ENCODE data around the gene PAFAH2.
A peak's percentile ranks its signal among the peaks of the same experiment; 100 is the strongest.
"Not testable (repeated sequence)": the region's sequence is repeated elsewhere in the genome, so short reads cannot be mapped to it uniquely, and the experiment has no call there.

PAFAH2 gene

GRCh38 chr1:26010825-26011224 lies 13.0 kb upstream of the PAFAH2 start:
- DNase-seq (ENCODE audit: low spot score): peak; percentile 76

DNA sequence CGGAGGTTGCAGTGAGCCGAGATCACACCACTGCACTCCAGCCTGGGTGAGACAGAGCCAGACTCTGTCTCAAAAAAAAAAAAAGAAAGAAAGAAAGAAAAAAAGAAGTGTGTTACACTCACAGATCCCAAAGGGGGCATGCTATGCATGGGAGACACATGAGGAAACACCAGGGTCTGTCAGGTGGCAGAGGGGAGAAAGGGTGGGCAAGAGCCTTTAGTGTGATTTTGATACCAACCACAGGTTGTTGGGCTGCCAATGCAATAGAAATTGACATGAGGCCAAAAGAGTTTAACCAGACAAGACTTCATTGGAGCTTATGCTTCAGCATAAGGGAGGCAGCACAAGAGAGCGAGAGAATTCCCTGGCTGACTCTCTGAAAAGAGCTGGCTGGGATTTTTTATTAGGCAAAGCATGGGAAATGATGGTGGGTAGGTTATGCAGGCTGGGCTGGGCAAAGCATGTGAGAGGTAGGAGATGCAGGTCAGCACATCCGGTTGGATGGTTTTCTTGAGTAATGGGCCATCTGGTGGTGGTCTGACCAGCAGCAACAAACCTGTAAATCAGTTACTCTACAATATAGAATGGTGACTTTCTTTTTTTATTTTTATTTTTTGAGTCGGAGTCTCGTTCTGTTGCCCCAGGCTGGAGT lies 12.1 kb upstream of the PAFAH2 start:
- DNase-seq (ENCODE audit: low spot score): peak; percentile 64

GRCh38 chr1:26006710-26007109 lies 8.8 kb upstream of the PAFAH2 start:
- no peak for DNase-seq (ENCODE audit: low spot score)

- no peak for DNase-seq (ENCODE audit: low spot score)
Observed at GRCh38 chr1:26005434-26006105, 7.7 kb upstream of the PAFAH2 start.

DNA sequence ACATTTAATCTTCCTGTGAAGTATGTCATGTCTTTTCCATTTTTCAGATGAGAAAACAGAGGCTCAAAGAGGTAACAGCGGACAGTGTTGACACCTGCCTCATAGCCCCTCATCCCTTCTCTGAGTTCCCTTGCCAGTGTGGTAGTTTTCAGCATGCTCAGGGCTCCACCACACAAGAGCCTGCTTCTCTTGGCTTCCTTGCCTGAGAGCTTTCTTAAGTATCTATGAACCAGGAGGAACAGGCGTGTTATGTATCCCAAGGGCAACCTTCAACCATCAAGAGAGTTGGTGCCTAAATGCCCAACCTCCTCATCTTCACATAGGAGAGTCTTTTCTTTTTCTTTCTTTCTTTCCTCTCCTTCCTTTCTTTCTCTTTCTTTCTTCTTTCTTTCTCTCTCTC lies 5.9 kb upstream of the PAFAH2 start:
- no peak for DNase-seq (ENCODE audit: low spot score)

DNA sequence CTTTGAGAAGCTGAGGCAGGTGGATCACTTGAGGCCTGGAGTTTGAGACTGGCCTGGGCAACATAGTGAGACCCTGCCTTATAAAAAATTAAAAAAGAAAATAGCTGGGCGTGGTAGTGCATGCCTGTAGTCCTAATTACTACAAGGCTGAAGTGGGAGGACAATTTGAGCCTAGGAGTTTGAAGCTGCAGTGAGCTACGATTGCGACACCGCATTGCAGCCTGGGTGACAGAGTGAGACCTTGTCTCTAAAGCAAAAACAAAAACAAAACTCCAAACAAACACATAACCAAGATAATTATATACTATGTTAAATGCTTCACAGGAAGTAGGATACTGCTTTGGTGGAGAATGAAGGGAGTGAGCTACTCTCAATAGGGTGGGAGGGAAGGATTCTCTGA lies 5.4 kb upstream of the PAFAH2 start:
- no peak for DNase-seq (ENCODE audit: low spot score)

DNA sequence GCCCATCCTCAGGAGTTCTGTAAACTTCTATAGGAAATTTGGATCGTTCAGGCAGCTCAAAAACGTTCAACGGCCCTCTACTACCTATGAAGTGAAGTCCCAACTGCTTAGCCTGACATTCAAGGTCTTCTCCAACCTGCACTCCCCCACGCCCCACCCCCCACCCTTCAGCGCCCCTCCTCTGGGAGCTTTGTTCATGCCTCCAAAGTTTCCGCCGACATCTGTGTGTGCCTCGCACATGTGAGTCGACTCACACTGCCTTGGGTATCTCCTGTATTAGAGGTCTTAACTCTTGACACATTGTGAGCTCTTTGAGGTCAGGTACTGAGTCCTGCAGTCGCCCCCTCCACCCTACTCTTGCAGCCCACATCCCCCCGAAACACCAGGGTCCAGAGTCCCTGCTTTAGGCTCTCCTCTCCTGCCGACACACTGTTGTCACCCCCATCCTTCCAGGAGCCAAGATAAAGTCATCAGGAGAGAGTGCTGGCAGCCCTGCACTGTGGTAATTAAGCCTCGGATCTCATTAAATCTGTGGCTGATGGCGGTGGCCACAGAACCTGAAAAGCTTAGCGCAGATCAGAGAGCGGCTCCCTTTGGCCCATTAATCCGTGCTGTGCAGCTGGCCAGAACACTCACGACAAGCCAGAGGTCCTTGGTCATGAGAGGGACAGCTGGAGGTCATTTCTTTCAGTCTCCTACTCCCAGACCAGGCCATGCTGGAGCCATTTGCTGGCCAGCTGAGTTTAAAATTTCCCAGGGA lies 1.4 kb upstream of the PAFAH2 start:
- no peak for DNase-seq (ENCODE audit: low spot score)

- DNase-seq (ENCODE audit: low spot score): no peak
Observed at GRCh38 chr1:25996966-25997827, 666 bp downstream of the PAFAH2 start.

DNA sequence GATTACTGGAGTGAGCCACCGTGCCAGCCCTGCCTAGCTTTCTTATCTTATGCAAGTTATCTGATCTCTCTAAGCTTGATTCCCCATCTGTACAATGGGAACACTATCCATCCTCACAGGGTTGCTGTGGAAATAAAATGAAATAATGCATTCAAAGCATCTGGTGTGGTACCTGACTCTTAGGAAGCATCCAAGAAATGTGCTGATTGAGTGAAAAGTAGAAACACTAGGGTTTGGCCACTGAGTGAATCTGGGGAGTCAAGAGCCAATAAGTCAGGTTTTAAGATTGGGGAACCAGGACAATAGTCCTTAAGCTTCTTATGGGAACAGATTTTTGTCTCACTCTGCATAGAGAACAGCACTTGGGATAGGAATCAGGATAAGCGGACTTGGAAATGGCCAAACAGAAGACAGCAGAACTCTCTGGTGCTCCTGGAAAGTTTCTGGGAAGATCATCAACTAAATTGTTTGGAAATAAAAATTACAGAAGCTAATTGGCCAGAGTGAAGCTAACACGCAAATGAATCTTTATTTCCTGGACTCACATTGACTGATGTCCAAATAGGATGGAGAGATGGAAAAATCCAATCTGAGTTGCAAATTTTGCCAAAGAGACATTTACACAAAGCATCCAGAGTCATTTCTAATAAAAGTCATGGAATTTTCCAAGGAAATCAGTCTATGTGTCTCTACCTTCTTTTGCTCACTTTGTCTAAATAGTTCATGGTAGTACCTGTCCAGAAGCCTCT lies 3.3 kb downstream of the PAFAH2 start:
- no peak for DNase-seq (ENCODE audit: low spot score)

GRCh38 chr1:25993197-25993951 lies 4.5 kb downstream of the PAFAH2 start:
- no peak for DNase-seq (ENCODE audit: low spot score)

- no peak for DNase-seq (ENCODE audit: low spot score)
Observed at GRCh38 chr1:25992689-25993171, 5.1 kb downstream of the PAFAH2 start.

DNA sequence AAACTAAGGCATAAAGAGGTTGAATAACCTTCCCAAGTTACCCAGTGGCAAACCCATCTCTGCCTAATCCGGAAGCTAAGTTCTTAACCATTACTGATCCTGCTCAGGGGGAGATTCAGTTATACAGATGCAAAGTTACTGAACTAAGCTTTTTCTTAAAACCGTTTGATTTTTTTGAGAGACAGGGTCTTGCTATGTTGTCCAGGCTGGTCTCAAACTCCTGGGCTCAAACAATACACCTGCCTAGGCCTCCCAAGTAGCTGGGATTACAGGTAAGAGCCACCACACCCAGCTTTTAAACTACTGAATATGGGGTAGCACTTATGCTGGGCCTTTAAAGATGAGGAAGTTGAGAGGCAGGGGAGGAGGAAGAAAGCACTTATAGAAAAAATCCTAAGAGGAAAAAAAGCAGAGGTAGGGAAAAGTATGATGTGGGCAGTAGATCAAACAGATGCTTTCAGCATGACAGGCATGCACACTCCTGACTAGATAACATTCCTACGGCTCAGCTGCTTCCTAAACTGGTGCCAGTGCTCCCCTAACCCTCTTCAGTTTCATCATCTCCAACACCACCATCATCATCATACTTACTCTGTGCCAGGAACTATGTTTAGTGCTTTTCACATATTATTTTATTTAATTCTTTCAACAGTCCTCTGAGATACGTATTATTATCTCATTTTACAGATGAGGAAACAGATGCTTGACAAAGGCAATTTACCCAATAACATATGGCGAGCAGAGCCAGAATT lies 5.8 kb downstream of the PAFAH2 start:
- no peak for DNase-seq (ENCODE audit: low spot score)

- DNase-seq (ENCODE audit: low spot score): no peak
Observed at GRCh38 chr1:25990702-25991395, 7.0 kb downstream of the PAFAH2 start.

DNA sequence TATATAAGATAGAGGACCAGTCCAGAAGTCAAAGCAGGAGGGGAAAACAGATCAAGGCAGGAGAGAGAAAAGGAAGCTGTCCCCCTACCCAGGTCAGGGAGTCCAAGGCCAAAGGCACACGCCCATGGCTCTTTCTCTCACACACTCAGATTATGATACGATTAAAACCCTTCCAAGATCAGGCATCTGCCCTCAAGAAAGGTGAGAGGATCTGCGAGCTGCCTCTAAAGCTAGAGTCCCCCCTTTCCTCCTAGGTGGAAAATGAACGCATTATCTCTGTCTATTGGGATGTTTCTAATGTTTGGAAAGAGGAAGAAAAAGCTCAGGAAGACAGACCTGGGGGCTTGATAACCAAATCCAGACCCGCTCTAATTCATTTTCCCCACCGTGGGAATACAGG lies 7.6 kb downstream of the PAFAH2 start:
- no peak for DNase-seq (ENCODE audit: low spot score)

- no peak for DNase-seq (ENCODE audit: low spot score)
Observed at GRCh38 chr1:25989440-25990234, 8.2 kb downstream of the PAFAH2 start.

DNA sequence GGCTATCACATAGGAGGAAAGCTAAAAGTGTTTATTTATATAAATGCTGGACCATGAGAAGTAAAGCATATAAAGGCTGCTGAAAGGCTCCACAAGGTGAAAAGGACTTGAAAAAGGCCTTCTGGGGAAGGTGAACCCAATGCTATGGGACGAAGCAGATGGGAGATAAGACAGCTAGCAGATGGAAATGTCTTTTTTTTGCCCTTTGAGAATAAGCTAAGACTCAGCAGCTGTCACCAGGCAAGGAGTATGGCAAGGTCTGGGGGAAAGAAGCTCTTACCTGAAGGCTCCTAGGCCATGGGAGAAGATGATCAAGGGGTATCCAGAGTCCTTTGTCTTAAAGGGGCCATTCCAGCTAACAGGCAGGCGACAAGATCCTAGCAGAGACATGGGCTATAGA lies 9.9 kb downstream of the PAFAH2 start:
- DNase-seq (ENCODE audit: low spot score): peak; percentile 28

GRCh38 chr1:25986773-25987172 lies 11.1 kb downstream of the PAFAH2 start:
- DNase-seq (ENCODE audit: low spot score): not testable (repeated sequence)

DNA sequence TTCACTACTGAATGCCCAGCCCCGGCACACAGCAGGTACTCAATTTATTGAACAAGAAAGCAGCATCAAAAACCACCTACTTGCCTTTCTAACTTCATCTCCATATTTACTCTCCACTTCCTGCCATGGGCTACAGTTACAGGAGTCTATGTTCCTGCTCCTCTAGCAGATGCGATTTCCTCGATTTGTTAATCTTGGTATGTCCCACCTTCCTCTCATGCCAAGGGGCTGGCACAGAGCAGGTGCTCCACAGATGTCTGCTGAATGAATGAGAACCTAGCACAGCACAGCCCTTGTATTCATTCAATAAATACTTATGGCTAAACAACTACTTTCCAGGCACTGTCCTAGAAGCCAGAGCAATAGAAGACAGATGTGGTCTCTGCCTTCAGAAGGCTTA lies 12.2 kb downstream of the PAFAH2 start:
- no peak for DNase-seq (ENCODE audit: low spot score)

Data from cerebellar cortex (tissue), 1 donor.